Smooth muscle cell of the brain vasculature (primary cell): ENCODE data around the gene CATSPERB.
"Not testable (repeated sequence)": the region's sequence is repeated elsewhere in the genome, so short reads cannot be mapped to it uniquely, and the experiment has no call there.

ENCODE experiments used
- DNase-seq: peaks from one replicate; pipeline ENCODE4 v3.0.0-alpha.2; 2012; ENCODE audit warnings: low read depth, low spot score

The CATSPERB gene, protein sequence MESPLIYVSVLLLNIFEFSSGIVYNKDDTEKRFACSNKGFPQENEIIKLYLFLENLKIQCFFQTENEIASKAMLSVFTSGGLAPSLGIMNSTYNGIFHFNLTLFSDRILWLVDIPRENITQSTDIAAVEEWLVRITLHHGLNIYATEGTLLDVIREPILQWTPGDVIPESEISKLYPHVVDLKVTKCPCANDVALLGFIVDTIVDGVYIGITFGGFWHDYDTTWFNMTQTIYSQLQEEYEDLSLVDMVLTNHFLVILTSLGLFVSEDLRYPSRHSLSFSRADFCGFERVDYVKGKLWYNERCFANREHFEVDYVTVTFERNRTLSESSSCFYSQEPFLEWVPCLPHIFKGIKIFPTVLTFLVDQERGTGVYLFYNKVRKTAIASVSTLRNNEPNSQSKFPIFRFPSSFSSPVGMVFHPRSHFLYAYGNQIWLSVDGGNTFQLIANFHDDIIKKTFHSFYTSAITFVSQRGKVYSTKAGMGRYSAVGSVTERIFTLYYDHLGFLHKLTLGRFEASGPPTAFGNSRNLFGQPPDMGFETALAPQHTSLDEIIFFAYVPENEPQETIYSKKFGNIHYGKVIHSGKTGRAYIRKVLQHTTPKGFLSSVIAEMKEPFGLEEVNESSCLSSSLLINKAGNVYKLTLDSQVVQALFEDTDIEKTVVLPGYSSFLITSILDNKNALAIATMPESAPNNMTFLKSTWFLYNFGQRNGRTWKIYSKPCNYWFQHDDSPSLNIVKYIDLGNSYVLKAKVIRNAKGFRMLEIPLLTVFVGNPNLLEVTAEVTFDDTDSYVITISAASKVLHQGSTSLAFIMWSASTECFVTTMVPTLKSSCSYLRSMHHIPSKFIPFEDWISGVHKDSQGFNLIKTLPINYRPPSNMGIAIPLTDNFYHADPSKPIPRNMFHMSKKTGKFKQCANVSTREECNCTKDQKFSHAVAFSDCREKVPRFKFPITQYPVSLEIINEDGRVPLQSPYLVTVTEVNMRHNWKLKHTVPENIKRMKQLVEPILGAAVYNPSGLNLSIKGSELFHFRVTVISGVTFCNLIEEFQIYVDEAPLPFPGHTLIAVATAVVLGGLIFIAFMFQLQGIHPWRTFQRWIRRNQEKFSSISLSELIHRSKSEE

DNA sequence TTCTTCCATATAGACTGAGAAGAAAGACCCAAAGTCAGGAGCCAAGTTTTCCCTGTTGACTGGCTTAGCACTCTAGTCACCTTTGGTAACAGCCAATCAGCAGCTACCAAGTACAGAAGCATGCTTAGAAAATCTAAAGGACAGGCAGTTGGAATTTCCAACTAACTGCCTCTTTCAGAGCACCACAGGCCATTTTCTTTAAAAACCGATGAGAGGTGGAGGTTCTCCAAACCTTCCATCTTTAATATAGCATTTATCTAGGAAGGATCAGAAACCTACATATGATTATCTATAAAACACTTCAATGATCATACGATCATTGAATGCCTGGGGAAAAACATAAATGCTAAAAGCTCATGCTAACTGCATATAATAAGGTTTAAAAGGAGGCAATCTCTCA lies at the start of gene CATSPERB:
CATSPERB (minus strand) TSS at position 101 of the 400 bp plus-strand sequence. CDS start 2,607 bp downstream, outside the sequence.
- DNase-seq, result no peak

DNA sequence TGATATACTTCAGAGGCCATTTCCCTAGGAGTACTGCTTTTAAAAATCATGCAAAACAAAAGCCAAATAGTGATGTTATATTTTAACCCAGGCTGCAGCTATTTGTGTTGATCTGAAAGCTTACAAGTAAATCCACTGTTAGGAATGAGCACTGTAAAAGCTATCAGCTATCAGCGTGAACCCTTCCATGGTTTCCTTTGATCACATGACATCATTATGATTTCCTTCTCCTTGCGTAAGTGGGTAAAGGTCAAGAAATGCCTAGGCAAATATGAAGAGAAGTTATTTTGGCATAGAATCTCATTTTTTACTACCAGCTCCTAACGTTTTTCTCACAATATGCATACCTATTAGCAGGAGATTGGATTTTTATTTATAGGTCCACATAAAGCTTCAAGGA lies 48.6 kb upstream of the CATSPERB start:
- no peak for DNase-seq

DNA sequence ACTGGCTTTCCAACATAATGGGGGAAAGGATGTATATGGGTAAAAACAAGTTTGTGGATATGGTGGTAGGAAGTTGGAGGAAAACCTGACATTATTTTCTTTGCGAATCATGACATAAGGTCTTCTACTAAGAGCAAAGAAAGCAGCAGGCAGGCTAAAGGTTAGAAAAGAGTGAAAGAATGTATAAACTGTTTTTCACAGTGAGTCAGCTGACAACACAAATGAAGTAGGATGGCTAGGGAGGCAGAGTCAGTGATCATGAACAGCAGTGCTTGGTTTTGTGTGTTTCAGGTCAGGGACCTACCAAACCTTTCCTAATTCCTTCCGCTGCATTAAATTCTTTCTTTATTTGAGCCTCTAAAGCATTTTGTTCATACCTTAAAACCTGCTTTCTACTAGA lies 46.3 kb upstream of the CATSPERB start:
- no peak for DNase-seq

DNA sequence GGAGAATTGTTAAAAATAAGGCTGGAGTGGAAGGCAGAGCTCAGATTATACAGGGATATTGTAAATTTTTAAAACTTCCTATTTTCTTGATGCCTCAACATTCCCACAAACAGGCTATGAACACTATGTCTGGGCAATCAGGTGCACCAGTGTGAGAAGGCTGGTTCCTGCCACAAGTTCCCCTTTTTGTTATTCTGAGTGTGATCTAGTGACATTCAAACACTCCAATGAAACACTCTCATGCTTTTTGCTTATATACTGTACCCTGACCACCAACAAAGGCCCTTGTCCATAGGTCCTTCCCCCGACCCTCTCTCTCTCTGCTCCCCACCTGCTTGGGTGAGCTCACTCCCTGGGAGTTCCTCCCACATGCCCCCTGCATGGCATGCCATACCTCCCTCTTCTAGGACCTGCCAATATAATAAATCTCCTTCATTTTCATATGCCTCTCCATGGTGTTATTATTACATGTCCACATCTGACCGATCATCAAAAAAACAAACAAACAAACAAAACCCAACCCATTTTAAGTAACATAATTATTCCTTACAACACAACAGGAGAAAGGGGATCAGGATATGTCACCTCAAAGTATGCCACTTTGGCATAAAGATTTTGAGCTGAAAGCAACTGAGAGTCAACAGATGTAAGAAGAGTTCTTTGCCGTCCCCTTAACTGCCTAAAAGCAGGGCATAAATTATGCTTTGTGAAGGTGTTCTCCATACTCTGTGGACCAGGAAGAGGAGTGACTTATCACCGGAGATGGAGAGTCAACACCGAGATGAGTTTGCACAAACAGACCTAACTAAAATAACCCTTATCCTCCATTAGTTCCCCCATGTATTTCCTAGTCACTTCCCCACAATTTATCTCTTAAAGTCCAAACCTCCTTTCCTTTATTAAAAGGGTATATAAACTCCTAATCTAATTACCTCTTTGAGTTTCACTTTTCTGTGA lies 42.5 kb upstream of the CATSPERB start:
- no peak for DNase-seq

DNA sequence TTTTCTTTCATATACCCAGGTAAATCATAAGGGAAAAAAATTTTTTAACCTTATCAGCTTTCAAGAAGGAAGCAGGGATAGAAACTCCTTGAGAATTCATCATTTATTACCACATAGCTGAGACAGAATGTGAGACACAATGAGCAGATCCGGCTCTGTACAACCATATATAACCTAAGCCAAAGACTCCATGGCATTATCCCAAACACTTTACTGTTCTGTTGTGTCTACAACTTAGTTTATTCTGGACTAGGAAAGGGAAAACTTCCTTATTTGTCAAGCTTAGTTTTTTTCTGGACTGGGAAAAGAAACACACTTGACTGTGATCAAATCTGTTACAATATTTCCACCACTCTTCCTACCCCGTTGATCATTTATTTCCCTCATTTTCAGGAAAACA lies 38.3 kb upstream of the CATSPERB start:
- DNase-seq, result no peak

DNA sequence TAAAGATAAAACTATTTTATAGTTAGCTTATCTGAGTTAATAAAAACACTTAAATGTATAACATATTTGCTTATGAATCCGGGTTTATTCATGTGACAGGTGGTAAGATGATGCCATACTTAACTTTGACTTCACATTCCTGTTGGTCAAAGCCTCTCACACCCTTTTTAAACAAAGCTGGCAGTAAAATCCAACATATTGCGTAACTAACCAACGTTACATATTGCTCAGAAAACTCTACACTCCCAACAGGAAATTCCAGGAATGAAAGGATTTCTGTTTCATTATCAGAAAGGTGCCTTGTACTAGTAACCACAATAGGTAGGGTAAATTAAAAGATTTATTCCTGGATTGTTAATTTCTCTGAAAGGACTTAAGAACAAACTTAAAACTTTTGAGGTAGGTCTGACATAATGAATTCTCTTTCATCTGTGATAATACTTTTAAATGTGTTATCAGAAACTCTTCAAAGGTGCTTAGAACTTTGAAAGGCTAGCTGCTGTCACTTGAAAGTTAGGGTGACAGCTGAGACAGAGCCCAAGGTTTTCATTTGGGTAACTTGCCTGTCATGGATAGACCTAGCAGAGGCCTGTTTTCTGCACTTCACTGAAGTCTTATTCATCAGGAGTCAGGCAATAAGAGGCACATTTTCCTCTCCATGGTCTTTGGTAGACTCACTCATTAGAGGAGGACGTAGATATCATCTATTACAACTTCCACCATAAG lies 23.8 kb upstream of the CATSPERB start:
- DNase-seq, result no peak

DNA sequence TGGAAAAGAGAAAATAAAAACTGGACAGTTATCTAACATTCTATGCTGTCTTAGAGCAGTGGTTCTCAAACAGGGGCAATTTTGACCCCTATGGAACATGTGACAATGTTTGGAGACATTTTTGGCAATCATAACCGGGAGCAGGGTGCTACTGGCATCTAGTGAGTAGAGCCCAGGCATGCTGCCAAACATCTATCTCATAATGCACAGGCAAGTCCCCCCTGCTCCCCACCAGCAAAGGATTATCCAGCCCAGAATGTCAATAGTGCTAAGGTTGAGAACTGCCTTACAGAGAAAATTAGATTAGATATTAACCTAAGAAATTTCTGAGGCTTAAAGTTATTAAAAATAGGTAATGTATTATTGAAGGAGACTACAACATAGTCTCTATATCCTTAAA lies 22.9 kb upstream of the CATSPERB start:
- no peak for DNase-seq

DNA sequence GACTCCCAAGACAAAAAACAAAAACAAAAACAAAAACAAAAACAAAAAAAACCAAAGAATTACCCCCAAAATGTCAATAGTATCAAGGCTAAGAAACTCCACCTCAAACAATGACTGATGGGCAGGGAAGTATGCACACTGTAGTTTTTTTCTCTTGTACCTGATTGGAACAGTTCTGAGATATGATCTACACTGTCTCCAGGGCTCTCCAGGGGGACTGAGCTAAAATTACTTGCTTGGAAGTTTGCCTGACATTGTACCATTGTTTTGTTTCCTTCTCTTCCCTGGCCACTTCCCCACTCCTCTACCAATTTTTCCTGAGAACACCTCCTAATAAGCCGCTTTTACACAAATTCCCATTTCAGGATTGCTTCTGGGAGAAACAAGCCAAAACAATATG lies 22.3 kb upstream of the CATSPERB start:
- DNase-seq, result no peak

DNA sequence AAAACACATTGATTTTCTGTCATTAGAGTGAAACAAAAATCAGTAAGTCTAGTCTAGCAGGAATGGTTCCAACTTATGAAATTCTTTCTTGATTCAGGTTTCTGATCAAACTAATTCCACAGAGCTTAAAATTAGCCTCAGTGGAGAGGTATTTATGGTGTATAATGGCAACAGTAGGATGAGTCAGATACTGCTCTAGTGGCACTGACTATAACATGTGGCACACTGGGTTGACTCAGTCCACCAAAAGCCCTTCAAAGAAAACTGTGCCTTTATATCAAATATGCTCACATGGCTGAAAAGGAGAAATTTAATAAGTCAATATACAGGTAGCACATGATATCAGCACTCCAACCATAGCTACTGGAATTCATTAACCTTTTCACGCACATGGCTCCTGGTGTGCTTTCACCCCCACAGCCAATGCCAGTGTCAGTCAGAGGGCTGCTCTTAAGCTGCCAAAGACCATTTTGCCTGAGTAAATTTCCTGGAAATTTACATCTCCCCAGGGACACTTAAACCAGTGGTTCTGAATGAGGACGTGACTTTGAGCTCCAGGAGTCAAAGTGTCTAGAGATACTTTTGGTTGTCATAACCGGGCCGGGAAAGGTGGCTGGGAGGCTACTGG lies 21.7 kb upstream of the CATSPERB start:
- no peak for DNase-seq

DNA sequence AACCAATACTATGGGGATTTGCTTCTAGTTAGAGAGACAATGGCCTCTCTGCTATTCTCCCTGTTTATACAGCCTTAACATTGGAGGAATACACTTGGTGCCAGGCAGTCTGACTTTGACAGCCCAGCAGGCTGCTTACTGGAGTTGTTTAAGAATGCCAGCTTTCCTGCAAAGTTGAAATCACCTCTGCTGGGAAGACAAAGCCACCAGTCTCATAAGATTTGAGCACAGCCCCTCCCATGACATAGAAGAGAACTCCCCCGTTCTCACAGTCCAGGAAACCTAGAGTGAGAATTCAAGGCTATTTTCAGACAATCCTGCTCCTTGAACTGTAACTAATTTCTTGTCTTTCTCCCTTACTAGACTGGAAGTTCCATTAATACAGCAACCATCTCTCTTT lies 21.1 kb upstream of the CATSPERB start:
- DNase-seq, result no peak

DNA sequence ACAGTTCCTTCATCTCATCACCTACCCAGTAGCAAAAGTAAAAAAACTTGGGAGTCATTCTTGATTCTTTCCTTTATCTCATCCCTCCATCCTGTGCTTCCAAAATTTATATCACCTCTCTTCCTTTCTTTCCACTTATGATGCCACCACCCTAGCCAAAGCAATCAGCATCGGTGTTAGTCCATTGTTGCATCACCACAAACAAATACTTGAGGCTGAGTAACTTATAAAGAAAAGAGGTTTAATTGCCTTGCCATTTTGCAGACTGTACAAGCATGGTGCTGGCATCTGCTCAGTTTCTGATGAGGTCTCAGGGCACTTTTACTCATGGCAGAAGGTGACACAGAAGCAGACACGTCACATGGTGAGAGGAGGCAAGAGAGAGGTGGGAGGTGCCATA lies 19.8 kb upstream of the CATSPERB start:
- no peak for DNase-seq

DNA sequence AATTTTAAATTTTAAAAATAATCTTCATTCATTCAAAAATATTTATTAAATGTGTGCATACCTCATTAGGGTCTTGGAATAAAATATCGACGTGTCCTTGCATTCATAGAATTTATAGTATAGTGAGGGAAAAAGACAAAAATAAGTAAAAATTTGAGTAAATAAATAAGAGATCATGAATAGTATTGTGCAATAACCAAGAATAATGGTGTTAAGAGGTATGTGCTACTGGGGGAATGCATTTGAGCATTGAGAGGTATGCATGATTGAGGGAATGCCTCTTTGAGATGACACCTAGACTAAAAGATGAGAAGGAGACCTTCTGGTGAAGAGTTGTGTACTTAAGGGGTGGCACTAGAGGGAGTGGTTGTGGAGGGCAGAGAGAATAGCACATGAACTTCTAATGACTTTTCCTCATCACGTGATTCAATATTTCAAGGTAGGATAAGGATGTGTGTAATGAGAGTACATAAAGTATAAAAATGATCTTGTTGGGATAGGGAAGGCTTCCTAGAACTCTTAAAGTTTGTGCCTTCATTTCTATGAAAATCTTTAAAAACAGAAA lies 18.8 kb upstream of the CATSPERB start:
- DNase-seq, result no peak

DNA sequence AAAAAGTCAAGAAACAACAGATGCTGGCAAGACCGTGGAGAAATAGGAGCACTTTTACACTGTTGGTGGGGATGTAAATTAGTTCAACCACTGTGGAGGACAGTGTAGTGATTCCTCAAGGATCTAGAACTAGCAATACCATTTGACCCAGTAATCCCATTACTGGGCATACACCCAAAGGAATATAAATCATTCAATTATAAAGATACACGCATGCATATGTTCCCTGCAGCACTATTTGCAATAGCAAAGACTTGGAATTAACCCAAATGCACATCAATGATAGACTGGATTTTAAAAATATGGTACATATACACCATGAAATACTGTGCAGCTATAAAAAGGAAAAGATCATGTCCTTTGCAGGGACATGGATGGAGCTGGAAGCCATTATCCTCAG lies 18.0 kb upstream of the CATSPERB start:
- no peak for DNase-seq

DNA sequence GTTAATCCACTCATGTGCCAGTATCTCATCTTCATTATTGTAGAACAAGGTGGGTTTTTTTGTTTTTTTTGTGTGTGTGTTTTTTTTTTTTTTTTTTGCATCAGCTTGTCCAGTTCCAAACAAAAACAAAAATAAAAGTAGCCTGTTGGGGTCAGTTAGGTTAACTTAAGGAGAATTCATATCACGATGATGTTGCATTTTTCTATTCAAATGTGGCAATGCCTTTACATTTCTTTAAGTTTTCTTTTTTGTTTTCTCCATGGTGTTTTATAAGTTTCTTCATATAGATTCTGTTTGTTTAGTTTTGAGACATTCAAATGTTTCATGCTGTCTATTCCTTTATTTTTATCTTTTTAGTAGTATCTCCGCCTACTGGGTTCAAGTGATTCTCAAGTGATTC lies 16.2 kb upstream of the CATSPERB start:
- no peak for DNase-seq

DNA sequence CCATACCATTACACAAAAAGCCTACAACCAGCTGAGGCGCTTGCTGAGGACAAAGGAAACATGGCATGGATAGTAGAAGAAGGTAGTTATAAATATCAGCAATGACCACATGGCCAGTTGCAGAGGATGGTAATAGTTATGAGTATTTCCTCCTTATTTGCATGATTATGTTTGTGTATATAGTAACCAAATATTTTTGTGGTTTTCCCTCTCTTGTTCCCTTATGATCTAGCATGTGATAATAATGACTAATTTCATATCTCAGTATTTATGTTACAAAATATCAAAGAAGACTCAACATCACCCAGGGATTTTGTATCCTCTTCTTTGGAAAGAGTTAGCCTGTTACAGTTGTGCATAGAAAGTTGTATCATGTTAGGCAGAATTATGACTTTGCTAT lies 13.5 kb upstream of the CATSPERB start:
- no peak for DNase-seq

DNA sequence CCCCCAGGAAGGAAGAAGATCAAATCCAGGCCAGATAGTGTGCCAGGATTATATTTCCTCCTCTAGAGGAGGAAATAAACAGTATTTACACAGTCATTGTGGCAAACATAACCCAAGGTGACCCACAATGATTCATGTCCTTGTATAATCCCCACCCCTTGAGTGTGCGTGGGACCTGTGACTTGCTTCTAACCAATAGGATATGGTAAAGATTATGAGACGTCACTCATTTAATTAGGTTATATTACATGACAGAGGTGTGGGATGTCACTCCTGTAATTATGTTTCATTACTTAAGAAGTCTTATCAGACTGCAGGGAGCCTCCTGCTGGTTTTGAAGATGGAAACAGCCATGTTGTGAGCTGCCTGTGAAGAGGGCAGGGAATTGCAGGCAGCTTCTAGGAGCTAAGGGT lies 12.2 kb upstream of the CATSPERB start:
- no peak for DNase-seq

DNA sequence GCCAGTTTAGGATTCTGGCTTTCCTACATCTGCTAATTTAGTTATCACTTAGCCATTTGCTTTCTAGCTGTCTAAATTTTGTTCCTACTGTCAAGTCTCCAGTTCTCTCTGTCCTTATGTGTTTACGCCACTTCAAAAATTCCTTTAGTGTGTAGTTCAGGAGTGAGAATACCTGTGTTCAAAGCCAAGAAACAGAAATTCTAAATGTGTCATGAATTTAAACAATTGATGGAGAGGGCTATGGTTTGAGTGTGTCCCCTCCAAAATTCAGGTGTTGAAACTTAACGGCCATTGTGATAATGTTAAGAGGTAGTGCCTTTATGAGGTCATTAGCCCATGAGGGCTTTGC lies 11.4 kb upstream of the CATSPERB start:
- no peak for DNase-seq

DNA sequence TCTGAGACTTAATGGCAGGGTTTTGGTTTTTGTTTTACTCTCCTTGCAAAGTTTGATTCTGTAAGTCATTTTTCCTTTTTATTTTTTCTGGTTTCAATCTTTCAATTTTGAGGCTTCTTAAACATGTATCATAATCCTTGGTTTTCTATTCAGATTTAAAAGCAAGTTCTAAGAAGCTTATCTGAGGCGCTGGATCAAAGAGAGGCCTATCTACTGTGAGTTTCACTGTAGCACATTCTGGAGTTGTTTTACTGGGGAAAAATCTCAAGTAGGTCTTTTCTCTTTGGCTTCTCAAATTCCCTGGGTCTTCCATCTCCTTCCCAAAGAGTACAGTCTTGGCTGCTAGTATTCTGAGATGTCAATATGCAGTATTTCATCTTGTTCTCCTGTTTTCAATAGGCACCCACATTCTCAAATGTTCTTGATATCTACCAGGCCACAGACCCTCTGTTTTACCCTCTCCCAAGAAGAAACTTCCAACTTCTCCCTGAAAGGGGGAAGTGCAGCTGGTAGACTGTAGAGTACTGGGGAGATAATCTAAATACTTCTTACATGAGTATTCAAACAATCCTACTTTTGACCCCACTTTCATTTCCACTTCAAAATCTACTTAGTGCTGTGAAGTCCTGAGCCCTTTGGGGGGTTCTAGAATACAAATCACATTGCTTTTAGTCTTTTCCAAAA lies 10.9 kb upstream of the CATSPERB start:
- DNase-seq, result no peak

DNA sequence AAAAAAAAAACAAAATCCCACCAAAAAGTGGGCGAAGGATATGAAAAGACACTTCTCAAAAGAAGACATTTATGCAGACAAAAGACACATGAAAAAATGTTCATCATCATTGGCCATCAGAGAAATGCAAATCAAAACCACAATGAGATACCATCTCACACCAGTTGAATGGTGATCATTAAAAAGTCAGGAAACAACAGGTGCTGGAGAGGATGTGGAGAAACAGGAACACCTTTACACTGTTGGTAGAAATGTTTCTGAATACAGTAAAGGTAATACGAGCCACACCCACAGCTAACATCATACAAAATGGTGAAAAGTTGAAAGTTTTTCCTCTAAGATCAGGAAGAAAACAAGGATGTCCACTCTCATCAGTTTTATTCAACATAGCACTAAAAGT lies 8.0 kb upstream of the CATSPERB start:
- DNase-seq, result not testable (repeated sequence)
